Ureter (tissue), 1 donor: ENCODE measurements around the gene RAD51D. TPM values are rescaled to one million over a fixed set of nuclear protein-coding genes. Genes with fewer than 3 reads are reported as not detected.
"Not testable (repeated sequence)": the region's sequence is repeated elsewhere in the genome, so short reads cannot be mapped to it uniquely, and the experiment has no call there.

ENCODE experiments used
- DNase-seq: peaks from one replicate; pipeline ENCODE4 v3.0.0-alpha.2; 2020; ENCODE audit warnings: low spot score
- total RNA-seq: library from RNA; stranded (reverse); gene quantifications from one replicate; pipeline ENCODE4 v1.2.4, GENCODE V29; 2023
- donor health status: DM: yes; HTN: yes; CAD: no.

The RAD51D gene
- total RNA-seq, 1 donor from 2014 or later = 13.1 TPM

- DNase-seq = no peak
Measured at GRCh38 chr17:35065880-35066279, 53.8 kb downstream of the RAD51D start.

DNA sequence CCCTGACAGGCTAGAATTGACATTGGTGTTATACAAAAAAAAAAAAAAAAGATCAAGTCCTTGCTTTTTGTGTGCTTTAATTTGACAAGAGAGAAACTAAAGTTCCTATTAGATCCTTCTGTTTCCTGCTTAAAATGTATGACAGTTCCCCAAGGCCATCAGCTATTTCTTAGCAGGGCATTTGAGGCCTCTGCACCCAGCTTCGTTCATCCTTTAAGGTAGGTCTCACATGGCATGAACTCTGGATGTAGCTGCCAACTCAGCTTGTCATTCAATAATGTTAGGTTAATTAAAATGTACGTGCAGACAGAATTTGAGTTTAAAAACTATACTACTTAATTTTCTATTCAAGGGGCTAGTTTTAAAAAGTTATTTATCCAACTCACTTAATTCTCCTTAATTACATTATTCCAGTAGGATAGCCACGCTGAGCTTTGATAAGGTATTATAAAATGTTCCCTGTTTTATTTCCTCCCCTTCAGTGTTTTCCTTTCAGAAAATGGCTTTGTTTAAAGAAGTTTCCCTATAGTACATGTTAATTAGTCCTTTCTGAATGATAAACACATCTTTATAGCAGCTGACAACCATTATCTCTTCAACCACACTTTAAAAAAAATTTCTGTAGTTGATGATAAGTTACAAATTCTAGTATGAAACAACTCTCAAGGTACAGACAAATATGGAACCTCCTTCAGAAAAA is 55.0 kb downstream of the RAD51D start:
- no peak for DNase-seq

GRCh38 chr17:35063514-35064223 is 56.0 kb downstream of the RAD51D start, which contains the start of gene RFFL:
TSS of gene RFFL (minus strand) at chr17:35063707. CDS start at chr17:35026553, 37,154 bp downstream.
- peak; percentile 92 for DNase-seq

- no peak for DNase-seq
Measured at GRCh38 chr17:35062308-35062707, 57.4 kb downstream of the RAD51D start.

GRCh38 chr17:35057332-35057915 is 62.2 kb downstream of the RAD51D start:
- DNase-seq = no peak

DNA sequence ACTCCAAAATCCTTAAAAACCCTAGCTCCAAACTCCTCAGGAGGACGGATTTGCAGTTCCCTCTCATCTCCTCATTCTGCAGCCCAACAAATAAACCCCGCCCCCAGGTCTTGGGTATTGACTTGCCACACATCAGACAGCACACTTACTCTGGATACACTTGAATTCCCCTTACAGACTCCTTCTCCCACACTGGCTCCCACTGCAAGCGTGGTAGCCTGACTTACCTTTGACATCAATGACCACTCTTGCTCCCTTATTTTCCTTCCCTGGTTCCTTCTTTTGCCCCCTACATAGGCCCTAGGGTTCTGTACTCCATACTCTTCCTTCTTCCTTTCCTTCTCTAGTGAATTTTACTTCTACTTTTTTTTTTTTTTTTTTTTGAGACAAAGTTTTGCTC is 63.6 kb downstream of the RAD51D start:
- DNase-seq = no peak

- no peak for DNase-seq
Measured at GRCh38 chr17:35053204-35053603, 66.5 kb downstream of the RAD51D start.

DNA sequence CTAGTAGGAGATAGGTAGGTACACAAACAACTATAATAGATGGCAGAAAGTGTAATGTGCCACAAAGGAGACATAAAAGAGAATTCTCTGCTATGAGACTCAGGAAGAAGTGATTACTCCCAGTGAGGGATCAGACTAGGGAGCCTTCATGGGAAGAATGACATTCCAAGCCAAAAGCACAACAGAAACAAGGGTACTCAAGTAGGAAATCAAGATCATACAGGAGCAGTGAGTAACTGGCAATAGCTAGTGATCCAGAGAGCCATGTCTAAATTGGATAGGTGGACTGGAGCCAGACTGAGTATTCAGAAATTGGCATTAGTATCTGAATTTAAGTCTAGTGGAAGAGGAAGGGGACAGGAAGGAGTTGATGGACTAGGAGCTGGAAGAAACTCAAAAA is 66.9 kb downstream of the RAD51D start:
- DNase-seq = no peak

DNA sequence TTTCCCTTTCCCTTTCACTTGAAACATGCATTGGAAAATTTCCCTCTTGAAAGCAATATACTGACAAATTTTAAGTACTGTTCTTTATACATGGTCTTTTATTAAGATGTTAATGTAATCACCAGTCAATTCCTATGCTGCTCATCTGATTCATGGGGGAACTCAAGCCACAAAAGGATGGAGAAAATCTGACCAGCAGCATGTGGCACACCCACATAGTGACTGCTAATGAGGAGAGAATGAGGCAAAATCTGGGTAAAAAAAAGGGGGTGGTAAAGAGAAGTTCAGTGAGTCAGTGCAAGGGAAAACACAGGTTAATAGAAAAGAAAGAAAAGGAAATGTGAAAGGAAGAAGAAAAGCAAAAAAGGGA is 67.4 kb downstream of the RAD51D start:
- DNase-seq = no peak

DNA sequence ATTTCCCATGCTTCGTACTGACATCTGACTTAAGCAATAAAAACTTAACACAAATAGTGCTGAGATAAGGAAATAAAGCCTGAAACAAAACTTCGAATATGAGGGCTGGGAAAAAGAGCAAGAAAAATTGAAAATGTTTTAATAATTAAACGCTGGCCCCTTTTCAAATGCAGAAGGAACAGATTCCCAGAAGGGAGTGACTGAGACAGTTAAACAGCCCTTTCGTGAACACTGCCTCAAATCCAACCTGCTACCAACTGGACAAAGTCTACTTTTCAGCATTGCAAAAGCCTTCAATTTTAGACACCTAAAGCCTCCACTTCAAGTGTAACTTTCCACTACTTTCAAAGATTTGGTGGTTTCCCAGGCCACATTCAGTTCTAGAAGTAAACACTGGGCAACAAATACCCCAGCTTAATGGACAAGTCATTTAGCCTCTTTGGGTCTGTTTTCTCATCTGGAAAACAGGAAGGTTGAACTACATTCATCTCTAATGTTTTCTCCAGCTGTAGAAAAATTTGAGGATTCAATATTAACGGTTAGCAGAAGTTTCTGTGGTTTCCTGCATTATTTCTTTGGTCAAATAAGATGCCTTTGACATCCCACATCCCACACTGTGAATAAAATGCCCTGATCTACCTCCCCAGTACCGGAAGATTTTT is 68.0 kb downstream of the RAD51D start:
- no peak for DNase-seq

GRCh38 chr17:35051183-35051578 is 68.5 kb downstream of the RAD51D start:
- DNase-seq = no peak

DNA sequence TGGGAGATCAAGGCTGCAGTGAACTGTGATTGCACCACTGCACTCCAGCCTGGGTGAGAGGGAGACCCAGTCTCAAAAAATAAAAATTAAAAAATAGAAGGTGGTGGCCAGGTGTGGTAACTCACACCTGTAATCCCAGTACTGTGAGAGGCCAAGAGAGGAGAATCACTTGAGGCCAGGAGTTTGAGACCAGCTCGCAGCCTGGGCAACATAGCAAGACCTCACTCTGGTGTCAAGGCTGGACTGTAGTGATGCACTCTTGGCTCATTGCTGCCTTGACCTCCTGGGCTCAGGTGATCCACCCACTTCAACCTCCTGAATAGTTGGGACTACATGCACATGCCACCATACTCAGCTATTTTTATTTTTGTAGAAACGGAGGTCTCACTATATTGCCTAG is 69.5 kb downstream of the RAD51D start:
- DNase-seq = no peak

GRCh38 chr17:35048685-35049379 is 70.8 kb downstream of the RAD51D start:
- DNase-seq = no peak

GRCh38 chr17:35046740-35047283 is 72.8 kb downstream of the RAD51D start:
- DNase-seq = no peak

DNA sequence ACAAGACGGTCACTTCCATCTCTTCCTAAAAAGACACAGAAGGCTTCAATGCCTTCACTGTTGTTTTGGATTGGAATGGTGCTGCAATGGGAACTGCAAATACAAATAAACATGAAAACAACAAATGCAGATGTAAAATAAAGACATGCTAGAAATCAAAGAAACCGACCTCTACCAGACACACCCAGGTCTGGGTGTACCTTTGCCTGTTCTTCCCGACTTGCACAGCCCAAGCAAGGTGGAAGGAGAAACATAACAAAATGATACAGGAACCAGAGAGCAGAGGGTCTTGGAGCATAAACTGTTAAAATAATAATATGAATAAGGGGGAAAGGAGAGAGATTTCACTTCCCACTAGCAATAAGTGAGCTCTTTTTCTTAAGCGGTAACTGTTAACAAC is 73.4 kb downstream of the RAD51D start:
- no peak for DNase-seq

- DNase-seq = not testable (repeated sequence)
Measured at GRCh38 chr17:35045458-35045979, 74.1 kb downstream of the RAD51D start.

GRCh38 chr17:35044181-35044580 is 75.5 kb downstream of the RAD51D start:
- no peak for DNase-seq
